ENCODE measurements around the gene KCNB1.
"Not testable (repeated sequence)": the region's sequence is repeated elsewhere in the genome, so short reads cannot be mapped to it uniquely, and the experiment has no call there.

The KCNB1 gene

DNA sequence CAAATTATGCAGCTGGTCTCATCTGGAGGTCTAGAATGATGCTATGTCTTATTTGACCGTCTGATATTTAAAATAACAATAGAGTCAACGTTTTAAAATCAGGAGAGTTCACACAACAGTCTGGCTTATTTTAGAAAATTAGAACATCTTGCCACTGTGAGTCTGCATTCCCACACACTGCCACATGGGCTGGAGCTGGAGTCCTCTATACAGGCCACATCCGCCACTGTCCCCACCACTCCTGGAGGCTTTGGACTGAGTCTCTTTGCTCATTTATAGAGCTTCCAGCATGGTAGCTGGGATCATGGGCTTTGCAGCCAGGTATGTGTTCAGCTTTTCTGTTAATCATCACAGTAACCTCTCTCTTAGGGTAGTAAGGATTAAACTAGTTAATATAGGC is 135.8 kb downstream of the KCNB1 start:
- no peak for DNase-seq

DNA sequence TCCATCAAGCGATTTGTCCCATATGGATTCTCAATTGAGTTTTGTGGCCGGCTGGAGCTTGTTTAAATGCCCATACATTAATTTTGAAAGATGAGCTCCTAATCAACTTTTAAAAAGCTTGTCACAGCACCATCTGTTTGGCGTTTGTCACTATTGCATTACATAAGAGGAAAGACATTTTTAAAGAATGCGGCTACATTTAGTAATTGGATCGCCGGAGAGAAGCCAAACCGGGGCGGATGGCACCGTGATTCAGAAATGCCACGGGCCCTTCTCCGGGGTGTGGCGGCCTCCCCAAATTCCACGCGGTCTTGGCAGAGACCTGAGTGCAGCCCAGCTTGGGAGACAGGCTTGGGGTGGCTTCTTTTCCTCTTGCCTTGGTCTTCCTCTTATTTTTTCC is 136.9 kb downstream of the KCNB1 start:
- DNase-seq: no peak

DNA sequence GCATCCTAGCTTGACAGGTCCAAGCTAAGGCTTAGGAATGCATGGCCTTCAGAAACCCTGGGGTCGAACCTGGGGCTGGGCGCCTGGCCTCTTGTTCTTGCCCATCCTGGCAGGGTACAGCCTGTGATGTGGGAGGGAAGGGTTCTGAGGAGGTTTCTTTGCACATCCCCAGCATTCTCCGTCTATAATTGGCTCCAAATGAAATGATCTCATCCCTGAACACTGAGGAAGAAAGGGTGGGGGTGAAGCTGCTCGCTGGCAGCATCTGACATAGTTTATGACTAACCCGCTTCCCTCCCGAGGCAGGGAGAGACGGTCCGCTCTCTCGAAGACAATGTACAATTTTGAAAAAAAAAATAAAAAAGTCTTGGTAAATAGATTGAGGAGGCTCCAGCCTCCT is 137.5 kb downstream of the KCNB1 start:
- no peak for DNase-seq

DNA sequence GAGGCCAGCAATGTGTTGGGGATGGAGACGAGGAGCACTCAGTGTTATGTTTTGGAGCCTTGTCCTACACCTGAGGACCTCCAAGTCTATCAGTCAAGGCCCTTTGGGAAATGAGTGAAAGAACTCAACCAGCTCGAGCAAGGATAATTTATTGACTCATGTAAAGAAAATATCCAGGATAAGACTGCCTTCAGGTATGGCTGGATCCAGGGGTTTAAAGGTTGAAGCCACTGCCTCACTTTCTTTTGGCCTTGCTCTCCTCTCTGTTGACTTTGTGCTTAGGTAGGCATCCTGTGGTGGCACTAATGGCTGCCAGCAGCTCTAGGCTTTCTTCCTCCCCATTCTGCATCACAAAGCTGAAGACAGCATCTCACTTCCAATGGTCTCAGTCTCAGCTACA is 138.3 kb downstream of the KCNB1 start:
- DNase-seq: no peak

DNA sequence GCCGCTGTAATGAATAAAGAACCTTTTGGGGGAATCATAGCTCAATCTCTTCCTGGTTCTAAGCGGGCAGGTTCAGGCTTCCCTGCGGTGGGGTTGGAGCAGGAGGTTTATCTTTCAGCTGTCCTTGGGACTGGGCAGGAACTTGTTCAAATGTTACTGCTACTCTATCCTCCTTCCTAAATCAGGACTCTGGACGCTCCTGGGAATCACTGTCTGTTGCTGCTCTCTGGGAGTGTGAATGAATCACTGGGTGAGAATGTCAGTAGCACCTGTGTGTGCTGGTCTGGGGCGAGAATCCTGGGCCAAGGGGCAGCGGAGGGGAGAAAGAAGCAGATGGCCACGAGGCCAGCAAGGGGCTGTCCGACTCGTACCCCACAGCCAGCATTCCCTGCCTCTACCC is 139.2 kb downstream of the KCNB1 start:
- no peak for DNase-seq

DNA sequence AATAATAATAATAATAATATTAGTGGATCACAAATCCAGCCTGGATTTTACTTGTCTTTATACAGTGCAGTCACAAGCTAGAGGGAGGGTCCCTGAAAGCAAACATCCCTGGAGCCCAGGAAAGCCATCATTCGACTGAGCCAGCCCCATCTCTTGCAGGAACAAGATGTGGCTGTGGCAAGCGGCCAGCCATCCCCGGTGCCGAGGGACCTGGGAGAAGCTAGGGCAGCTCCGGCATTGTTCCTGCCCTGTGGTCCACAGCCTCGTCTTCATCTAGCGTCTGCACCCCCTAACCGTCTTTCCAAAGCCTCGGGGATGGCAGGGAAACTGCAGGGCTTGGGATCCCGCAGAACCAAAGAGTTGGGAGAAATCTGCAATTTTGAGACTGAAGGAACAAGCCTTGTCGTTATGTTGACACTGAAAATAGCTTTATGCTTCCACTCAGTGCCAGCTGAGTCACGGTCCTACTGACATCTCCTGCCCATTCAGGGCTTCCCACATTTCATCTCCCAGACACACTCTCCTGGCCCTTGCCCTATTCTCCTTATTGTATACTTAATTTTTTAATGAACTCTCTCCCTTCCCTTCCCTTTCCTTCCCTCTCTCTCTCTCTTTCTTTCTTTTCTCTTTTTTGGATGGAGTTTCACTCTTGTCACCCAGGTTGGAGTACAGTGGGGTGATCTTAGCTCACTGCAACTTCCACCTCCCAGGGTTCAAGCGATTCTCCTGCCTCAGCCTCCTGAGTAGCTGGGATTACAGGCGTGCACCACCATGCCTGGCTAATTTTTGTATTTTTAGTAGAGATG is 142.1 kb downstream of the KCNB1 start:
- DNase-seq: no peak

DNA sequence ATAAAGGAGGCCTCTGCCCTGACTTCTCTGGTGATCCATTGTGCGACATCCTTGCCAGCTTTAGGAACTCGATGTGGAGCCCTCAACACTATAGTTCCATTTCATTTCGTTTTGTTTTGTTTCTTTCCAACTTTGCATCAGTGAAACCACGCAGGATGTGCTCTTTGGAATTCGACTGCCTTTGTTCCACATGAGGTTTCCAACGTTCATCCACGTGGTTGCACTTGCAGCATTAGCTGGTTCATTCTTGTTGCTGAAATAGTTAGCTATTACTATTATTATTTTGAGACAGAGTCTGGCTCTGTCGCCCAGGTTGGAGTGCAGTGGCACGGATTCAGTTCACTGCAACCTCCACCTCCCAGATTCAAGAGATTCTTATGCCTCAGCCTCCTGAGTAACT is 143.3 kb downstream of the KCNB1 start:
- DNase-seq: no peak

DNA sequence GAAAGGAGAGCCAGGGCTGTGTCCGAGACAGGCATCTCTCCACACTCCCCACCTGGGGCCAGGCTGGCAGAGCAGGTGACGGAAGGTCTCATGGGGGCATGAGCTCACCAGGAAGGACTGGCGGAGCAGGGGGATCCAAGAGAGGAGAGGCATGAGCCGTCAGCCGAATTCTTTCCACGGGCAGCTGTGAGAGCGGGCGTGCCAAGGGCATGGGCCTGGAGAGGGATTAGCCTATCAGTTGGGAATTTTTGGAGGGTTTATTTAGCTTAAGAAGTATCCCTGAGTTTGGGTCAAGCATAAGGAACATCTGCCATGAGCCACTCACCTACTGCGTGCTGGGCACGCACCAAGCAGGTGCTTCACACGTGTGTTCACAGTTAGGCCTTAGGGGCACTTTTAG is 144.4 kb downstream of the KCNB1 start:
- DNase-seq: no peak

DNA sequence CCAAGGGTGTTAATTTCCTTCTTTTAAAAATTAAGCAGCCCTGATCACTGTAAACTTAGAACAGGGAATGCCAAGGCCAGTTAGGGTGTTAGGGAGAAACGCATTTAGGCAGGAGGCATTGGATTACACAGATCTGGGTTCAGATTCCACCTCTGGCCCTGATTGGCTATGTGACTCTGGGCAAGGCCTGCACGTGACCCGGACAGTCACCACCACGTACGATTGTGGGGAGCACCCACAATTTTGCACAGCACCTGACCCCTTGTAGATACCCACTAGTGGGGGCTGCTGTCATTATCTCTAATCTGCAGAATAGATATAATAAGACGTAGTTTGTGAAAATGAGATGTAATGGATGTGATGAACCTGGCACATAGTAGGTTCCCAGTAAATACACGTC is 145.1 kb downstream of the KCNB1 start:
- DNase-seq: no peak

DNA sequence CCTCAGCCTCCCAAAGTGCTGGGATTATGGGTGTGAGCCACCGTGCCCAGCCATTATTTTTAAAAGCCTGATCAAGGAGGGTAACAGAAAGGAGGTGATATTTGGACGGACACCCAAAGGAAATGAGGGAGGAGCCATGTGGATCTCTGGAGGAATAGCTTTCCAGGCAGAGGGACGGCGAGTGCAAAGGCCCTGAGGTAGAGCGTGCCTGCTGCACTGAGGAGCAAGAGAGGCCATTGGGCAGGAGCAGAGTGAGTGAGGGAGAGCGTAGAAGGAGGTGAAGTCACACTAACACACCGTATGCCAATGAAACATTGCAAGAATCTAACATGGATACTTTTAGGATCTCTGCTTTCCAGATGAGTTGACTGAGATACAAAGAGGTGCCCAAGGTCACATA is 145.7 kb downstream of the KCNB1 start:
- DNase-seq: no peak

DNA sequence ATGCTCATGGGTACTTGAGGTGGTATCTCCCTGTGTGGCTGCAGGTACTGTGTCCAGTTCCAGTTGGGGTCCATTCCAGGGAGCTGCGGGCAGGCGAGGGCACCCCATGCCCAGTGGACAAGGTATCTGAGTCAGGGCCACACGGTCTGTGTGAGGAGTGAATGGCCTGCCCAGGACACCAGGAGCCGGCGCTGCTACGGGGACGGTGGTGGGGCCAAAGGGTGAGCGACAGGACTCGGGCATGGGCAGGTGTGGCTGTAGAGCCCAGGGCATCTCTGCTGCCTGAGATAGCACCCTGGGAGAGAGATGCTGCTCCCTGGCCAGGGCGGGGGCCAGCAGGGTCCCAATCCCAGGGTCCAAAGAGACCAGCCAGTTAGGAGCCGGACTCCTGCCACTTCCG is 147.0 kb downstream of the KCNB1 start:
- DNase-seq: no peak

DNA sequence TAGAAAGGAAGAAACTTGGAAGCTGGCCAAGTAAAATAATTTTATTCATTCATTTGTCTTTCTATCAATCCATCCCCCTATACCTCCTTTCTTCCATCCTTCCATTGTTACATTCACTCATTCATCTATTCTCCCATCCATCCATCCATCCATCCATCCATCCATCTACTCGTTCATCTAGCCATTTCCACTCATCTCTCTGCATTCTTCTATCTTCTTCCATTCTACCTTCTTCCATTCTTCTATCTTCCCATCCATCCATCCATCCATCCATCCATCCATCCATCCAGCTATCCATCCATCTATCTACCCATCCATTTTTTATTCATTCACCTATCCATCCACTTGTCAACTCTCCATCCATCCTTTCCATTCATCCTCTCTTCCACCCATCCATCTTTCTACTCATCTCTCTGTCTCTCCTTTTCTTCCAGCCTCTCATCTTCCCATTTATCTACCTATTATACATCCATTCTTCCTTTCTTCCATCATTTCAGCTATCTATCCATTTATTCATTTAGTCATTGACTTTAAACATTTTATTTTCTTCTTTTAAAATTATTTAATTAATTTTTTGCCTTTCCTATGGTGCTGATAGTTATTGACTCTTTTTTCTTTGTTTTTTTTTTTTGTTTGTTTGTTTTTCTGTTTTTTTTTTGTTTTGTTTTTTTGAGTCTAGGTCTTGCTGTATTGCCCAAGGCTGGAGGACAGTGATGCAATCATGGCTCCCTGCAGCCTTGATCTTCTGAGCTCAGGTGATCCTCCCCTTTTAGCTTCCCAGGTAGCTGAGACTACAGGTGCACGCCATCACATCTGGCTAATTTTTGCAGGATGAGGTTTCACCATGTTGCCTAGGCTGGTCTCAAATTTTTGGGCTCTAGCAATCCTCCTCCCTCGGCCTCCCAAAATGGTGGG is 151.5 kb downstream of the KCNB1 start:
- DNase-seq: no peak

DNA sequence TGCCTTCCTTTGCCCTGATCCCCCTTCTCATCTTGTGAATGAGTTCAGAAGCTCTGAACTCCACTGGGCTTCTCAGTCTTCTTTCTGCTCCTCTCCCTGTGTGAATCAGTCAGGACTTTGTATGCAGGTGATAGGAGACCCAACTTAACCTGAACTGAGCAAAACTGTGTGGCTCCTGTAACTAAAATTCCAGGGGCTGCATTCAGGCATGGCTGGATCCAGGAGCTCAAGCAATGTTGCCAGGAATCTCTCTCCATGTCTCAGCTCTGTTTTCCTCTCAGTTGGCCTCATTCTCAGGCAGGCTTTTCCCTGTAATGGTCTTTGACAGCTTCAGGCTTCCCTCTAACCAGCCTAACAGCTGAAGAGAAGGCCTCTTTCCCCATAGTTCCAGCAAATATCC is 153.7 kb downstream of the KCNB1 start:
- DNase-seq: no peak

DNA sequence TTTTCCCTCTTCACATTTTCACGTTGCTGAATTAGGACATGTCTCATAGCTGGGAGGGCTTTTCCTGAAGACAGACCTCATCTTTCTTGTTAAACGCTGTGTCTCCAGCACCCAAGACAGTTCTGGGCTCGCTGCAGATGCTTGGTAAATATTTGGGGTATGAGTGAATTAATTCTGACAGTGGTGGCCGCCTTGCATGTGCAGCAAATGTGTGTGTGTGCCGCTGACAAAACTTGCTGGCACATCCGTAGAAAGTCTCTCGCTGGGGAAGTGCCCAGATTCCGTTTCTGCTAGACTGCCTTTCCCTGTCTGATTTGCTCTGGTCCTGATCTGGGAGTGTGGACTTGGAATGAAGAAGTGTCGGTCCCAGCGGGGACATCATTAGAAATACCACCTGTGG is 156.4 kb downstream of the KCNB1 start:
- no peak for DNase-seq

DNA sequence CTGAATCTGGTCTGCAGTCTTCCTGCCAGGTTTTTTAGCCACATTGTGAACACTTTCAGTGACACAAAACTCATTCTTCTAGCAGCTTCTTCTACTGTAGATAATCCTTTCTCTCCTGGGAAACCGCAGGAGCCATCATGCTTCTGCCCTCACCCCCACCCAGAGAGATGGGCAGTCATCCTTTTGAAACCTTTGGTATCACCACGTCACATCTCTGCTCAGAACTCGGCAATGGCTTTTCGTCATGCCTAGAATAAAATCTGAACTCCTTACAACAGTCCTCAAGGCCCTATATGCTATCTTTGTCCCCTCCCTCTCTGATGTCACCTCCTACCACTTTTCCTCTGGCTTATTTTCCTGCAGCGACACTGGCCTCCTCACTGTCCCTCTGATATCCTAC is 158.2 kb downstream of the KCNB1 start:
- no peak for DNase-seq

DNA sequence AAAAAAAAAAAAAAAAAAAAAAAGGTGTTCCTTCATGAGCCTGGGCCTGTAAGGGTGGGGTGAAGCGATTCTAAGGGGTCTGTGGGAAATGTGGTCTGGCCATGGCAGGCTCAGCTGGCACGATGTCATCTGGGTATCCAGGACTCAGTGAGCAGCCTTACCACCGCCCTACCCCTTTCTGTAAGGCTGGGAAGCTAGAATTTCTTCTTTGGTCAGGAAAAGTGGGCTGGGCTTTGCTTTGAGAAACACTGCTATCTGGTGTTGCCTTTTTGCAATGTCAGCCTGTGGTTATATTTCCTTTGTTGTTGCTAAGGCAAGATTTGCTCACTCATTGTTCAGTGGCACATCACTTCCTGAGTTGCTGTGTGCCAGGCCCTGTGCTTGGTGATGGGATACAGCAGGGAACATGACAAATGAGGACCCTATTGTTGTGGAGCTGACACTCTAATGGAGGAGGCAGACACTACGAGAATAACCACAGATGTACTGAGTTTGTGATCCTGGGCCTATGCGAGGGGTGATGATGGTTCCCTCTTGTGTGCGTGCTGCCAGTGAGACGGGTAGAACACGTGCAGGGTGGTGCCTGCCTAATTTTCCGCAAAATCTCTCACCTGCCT is 158.7 kb downstream of the KCNB1 start:
- peak; percentile 64 for DNase-seq

DNA sequence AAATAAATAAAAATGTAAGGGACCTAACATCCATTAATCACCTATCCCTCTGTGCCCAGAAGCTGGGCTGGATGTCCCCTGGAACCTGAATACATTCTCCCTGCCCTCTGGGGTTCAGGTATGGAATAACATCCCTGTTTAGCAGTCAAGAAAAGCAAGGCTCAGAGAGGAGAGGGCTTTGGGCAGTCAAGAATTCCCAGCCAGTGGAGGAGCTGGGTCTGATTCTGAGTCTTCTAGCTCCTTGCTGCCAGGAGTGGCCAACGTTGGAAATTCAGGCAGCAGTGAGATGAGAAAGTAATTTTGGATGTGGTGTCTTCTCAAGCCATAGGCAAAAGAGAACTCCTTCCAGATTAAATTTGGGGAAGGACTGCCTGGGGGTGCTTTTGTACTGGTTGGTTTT is 162.0 kb downstream of the KCNB1 start:
- DNase-seq: no peak

DNA sequence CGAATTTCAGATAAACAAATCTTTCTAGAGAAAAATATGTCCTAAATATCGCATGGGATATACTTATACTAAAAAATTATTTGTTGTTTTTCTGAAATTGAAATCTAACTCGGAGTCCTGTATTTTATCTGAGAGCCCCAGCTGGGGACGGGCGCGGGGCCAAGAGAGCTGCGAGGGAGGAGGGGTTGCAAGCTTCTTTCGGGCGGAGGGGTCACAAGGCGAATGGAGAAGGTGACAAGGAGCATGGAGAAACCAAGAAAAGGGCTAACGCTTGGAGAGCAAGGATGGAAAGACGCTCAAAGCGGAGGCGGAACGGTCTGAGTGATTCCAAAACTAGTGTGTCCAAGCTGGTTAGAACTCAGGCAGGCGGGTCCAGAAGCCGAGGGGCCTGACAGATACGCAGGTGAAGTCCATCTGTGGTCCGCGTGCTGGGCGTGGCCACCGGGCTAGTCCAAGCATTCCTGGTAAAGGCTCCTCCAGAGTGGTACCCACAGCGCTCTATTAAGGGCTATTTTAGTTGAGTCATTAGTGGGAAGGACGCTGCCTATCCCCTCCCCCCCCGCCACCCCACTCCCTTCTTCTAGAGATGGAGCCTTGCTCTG is 163.2 kb downstream of the KCNB1 start:
- DNase-seq: no peak

DNA sequence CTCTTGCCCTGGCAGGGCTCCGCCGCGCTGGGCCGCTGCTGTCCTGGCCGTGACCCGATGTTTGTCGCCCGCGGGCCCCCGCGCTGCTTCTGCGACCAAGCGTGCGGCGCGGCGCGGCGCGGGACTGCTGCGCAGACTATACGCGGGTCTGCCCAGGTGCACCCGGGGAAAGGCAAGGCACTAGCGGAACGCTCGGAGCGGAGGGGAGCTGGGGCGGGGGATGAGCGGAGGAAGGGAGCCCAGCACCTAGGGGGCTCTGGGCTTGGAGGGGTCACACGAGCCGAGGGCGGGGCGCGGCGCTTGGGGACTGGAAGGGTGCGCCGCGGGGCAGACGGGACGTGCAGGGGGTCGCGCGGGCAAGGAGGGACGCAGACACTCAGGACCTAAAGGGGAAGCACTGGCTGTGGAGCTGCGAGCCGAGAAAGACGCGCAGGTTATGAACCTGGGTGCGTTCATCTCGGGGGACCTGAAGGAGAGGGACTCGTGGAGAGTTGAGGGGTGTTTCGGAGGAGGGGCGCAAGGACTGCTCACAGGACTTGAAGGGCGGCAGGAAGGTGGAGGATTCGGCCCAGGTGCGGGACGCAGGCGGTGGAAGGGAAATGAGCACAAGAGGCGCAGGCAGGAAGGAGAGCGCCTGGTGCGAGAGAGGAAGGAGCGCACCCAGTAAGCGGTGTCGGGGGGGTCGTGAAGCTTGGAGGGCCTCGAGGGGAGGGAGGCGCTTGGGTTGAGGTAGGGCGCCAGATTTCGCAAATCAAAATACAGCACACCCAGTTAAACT is 163.8 kb downstream of the KCNB1 start:
- DNase-seq: peak; percentile 20

DNA sequence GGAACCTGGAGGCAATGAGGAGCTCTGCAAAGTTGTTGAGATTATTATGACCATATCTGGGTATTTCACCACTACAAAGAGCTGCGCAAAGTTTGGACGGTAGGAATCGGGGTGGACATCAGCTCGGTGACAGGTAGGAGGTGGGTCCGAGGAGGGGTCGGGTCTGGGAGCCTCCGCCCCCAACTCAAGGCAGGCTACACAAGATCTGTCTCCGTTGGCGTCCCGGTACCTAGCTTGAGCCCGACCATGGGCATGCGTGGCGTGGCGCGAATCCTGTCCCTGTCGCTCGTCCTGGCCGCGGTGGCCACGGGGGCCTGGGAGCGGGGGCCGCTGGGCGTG is 164.4 kb downstream of the KCNB1 start:
- DNase-seq: no peak

DNA sequence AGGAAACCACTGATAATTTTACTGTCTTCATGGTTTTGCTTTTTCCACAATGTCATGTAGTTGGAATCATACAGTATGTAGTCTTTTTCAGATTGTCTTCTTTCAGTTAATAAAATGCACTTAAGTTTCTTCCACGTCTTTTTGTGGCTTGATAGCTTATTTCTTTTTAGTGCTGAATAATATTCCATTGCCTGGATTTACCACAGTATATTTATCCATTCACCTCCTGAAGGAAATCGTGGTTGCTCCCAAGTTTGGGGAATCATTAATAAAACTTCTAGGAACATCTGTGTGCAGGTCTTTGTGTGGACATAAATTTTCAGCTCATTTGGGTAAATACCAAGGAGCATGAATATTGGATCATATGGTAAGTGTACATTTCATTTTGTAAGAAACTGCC is 165.8 kb downstream of the KCNB1 start:
- no peak for DNase-seq

DNA sequence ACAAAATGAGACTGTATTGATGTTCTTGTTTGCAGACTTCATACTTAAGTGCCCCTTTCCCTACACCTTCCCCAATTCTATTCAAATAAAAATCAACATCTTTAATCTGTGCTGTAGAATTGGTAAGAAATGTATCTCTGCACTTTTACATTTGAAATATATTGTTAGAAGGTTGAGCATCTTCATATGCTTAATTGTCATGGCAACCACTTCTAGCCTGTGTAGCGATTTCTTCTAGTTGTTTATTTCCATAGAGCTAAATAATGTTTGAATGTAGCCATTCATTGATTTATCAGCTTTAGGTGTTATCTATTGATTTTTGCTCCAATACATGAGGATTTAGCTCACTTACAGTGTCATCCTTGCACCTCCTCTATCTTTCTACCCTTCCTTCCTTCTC is 166.9 kb downstream of the KCNB1 start:
- no peak for DNase-seq

DNA sequence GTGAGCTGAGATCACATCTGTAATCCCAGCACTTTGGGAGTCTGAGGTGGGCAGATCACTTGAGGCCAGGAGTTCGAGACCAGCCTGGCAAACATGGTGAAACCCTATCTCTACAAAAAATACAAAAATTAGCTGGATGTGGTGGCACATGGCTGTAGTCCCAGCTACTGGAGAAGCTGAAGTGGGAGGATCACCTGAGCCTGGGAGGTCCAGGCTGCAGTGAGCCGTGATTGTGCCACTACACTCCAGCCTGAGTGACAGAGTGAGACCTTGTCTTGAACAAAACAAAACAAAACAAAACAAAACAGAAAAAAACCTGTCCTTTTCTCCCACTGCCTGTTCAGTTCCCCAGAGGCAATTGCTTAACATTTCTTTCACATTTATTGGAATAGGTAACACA is 168.4 kb downstream of the KCNB1 start:
- DNase-seq: not testable (repeated sequence)
